Colonic mucosa (tissue), 4 donors: ENCODE data around the gene LYPLAL1. TPM values are rescaled to one million over a fixed set of nuclear protein-coding genes. Genes with fewer than 3 reads are reported as not detected.

ENCODE experiments used
- DNase-seq: peaks from one replicate; pipeline ENCODE4 v3.0.0-alpha.2; 2020
- H3K27ac ChIP-seq: fragments of 200-600 bp; one replicate; pipeline ENCODE4 v1.8.0; 2021
- H3K27me3 ChIP-seq: fragments of 200-600 bp; one replicate; pipeline ENCODE4 v1.8.0; 2021
- H3K36me3 ChIP-seq: fragments of 200-600 bp; one replicate; pipeline ENCODE4 v1.8.0; 2021
- H3K4me1 ChIP-seq: fragments of 200-600 bp; one replicate; pipeline ENCODE4 v1.8.0; 2021; ENCODE audit warnings: mild to moderate bottlenecking
- H3K4me3 ChIP-seq: fragments of 200-600 bp; one replicate; pipeline ENCODE4 v1.8.0; 2021
- H3K9ac ChIP-seq, 2 donors: one replicate each; pipeline ENCODE4 v1.7.0; 2013; ENCODE audit warnings: control low read depth in 2 of 2, low read depth in 2 of 2, low read length in 2 of 2
- H3K9me3 ChIP-seq: fragments of 200-600 bp; one replicate; pipeline ENCODE4 v1.8.0; 2021
- CTCF ChIP-seq: fragments of 200-600 bp; IDR thresholded peaks from one replicate; pipeline ENCODE4 v1.8.0; 2022; ENCODE audit warnings: antibody characterized with exemption, mild to moderate bottlenecking
- intact Hi-C: fragments of 100-400 bp; cut with DNase I; formaldehyde crosslinking; loops from one replicate; pipeline ENCODE4 v1.14.1; 2022
- total RNA-seq, 2 donors: library from RNA; stranded (reverse); fragmentation: NEBNext Ultra II Directional in 1 of 2; extraction: Animal tissue kit (Norgen Biotek cat#: 25700) in 1 of 2; gene quantifications; one replicate each; pipeline ENCODE4 v1.2.1, GENCODE V29; 2021
- donor health status: healthy.
- donor health status: DM: no; HTN: no; CAD: no.
- donor health status: DM: no; HTN: no; CAD: no.

The LYPLAL1 gene
- total RNA-seq, 2 donors from 2014 or later: 14.3 to 23.0 TPM

GRCh38 chr1:219177940-219178339, 4.3 kb downstream of the LYPLAL1 start:
- TF ChIP-seq CTCF: no peak
- Histone ChIP-seq H3K36me3 (no peaks in the 10 kb centered on the region), H3K9ac (no peak overlapping the region), H3K4me1 (peaks cover 3% of the 10 kb centered on the region), H3K27ac (no peak overlapping the region), H3K9me3 (no peaks in the 10 kb centered on the region), H3K4me3 (no peak overlapping the region), H3K27me3 (no peaks in the 10 kb centered on the region)
- intact Hi-C loops: no loop called here
- no peak for DNase-seq

GRCh38 chr1:219179293-219179692, 5.6 kb downstream of the LYPLAL1 start:
- no peak for DNase-seq
- Histone ChIP-seq H3K9ac (no peak overlapping the region), H3K27ac (no peak overlapping the region), H3K27me3 (no peaks in the 10 kb centered on the region), H3K36me3 (no peaks in the 10 kb centered on the region), H3K9me3 (no peaks in the 10 kb centered on the region), H3K4me1 (no peaks in the 10 kb centered on the region), H3K4me3 (no peak overlapping the region)
- TF ChIP-seq CTCF: no peak
- intact Hi-C loops: no loop called here

GRCh38 chr1:219184337-219184736, 10.7 kb downstream of the LYPLAL1 start:
- Histone ChIP-seq H3K36me3 (no peaks in the 10 kb centered on the region), H3K9ac (no peak overlapping the region), H3K4me1 (no peaks in the 10 kb centered on the region), H3K9me3 (no peaks in the 10 kb centered on the region), H3K27me3 (no peaks in the 10 kb centered on the region), H3K4me3 (no peak overlapping the region), H3K27ac (no peak overlapping the region)
- no peak for TF ChIP-seq CTCF
- DNase-seq: no peak
- intact Hi-C loops: no loop called here

- intact Hi-C loops: no loop called here
- Histone ChIP-seq H3K27ac (no peak overlapping the region), H3K9me3 (no peaks in the 10 kb centered on the region), H3K9ac (no peak overlapping the region), H3K4me3 (no peak overlapping the region), H3K27me3 (no peaks in the 10 kb centered on the region), H3K36me3 (no peaks in the 10 kb centered on the region), H3K4me1 (no peaks in the 10 kb centered on the region)
- no peak for DNase-seq
- no peak for TF ChIP-seq CTCF
Observed at GRCh38 chr1:219185486-219186117, 11.9 kb downstream of the LYPLAL1 start.

GRCh38 chr1:219188331-219188803, 14.7 kb downstream of the LYPLAL1 start:
- no peak for TF ChIP-seq CTCF
- Histone ChIP-seq H3K9me3 (no peaks in the 10 kb centered on the region), H3K9ac (no peak overlapping the region), H3K27me3 (no peaks in the 10 kb centered on the region), H3K4me1 (no peaks in the 10 kb centered on the region), H3K4me3 (no peak overlapping the region), H3K27ac (no peak overlapping the region), H3K36me3 (no peaks in the 10 kb centered on the region)
- DNase-seq: no peak
- intact Hi-C loops: no loop called here
